HL-60 (cell line): Measurements from ENCODE around the gene RAB34.

Experiments used
- POLR2AphosphoS5 ChIP-seq: IDR thresholded peaks from 2 replicates; pipeline ENCODE4 v1.6.1; 2012; ENCODE audit warnings: low read depth
- SPI1 ChIP-seq: IDR thresholded peaks from 2 replicates; pipeline ENCODE4 v1.6.1; 2012; ENCODE audit warnings: low read depth, mild to moderate bottlenecking, borderline replicate concordance
- TF ChIP-seq, protein P1 (sequence below): IDR thresholded peaks from one replicate; pipeline ENCODE4 v1.5.1; 2011; ENCODE audit warnings: low read length, control low read depth, inconsistent platforms; ENCODE audit not compliant: insufficient read depth

DNA sequence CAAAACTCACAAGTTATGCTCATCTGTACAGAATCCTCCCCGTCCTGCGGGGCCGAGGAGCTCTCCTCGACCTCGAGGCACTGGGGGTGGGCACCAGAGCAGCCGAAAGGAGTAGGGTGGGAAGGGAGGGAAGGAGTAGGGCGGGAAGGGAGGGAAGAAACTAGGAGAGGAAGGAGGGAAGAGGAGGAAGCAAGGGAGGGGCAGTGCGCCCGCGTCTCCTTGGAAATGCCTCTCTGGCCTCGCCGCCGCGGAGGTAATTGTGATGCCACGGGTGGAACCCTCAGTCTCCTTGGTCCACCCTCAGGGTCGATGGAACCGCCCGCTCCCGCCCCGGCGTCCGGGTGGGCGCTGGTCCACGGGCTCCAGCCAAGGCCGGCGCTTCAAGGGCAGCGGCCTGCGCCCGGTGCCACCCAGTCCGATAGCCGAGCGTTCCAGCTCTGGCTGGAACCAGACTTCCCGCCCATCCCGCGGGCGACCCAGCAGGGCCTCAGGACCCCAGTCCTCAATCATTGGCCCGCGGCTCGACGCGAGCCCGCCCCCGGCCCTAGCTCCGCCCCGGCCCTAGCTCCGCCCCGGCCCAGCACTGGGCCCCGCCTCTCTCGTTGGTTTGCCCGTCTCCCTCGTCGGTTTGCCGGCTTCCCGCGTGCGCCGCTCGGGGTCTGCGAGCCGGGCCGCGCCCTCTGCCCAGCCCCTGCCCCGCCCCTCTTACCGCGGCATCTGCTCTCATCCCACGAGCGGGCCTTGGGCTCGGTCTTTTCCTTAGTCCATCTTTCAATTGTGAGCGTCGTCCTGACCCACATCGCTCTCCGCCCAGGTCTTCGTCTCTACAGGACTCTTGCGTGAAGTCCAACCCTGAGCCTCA, 6.6 kb downstream of the RAB34 start:
- TF ChIP-seq, protein P1, sequence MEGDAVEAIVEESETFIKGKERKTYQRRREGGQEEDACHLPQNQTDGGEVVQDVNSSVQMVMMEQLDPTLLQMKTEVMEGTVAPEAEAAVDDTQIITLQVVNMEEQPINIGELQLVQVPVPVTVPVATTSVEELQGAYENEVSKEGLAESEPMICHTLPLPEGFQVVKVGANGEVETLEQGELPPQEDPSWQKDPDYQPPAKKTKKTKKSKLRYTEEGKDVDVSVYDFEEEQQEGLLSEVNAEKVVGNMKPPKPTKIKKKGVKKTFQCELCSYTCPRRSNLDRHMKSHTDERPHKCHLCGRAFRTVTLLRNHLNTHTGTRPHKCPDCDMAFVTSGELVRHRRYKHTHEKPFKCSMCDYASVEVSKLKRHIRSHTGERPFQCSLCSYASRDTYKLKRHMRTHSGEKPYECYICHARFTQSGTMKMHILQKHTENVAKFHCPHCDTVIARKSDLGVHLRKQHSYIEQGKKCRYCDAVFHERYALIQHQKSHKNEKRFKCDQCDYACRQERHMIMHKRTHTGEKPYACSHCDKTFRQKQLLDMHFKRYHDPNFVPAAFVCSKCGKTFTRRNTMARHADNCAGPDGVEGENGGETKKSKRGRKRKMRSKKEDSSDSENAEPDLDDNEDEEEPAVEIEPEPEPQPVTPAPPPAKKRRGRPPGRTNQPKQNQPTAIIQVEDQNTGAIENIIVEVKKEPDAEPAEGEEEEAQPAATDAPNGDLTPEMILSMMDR: no peak
- TF ChIP-seq POLR2AphosphoS5 (no peak; the same call in 1 of the 2 replicates), SPI1 (no peak)
